Right lung (tissue), 5 donors: ENCODE measurements around the gene GPR137. TPM values are rescaled to one million over a fixed set of nuclear protein-coding genes. Genes with fewer than 3 reads are reported as not detected.

Experiments used
- DNase-seq, 2 donors: peaks; one replicate each; pipeline ENCODE4 v3.0.0-alpha.2; 2013
- polyA plus RNA-seq, 5 donors: library from polyadenylated mRNA; unstranded; fragments of 120-200 nt; gene quantifications; one replicate each; pipeline versions ENCODE4 v1.2.1 to v1.2.3, GENCODE V29; 2013; ENCODE audit warnings: inconsistent platforms in 1 of 5, low replicate concordance in 1 of 5; ENCODE audit not compliant: insufficient read length in 5 of 5, insufficient read depth in 1 of 5

Gene GPR137
- polyA plus RNA-seq, 5 donors = 19.2 to 43.8 (median 30.9) TPM

DNA sequence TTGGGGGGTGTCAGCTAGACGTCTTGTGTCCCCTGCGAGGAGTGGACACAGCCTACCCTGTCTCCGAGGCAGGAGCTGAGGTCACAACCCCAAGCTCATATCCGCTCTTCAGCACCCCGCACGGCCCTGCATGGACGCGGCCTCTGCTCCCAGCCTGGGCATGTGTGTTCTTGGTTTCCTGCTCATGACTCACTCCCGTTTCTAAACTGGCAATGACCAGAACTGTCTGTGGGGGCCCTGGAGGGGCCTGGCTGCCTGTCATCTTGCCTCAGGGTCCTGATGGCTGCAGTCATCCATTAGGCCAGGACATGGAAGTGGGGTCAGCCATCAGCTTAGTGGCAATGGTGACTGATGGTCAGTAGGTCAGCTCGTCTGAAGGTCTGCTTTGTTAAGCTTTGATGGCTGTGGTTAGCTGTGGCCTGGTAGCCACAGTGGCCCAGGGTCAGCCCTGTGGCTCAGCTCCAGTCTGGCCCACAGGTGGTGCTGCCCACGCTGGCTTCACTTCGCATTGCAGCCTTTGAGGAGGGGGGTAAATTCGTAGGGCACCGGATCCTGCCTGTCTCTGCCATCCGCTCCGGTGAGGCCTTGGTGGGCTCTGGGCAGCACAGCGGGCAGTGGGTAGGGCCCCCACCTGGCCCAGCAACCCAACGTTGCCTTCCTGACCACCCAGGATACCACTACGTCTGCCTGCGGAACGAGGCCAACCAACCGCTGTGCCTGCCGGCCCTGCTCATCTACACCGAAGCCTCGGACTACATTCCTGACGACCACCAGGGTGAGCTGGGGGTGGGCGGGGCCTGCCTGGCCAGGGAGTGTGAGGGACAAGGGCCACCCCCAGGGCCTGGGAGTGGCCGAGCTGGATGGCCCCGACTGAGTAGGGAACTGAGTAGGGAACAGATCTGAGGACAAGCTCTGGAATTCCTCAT lies 22.4 kb upstream of the GPR137 start:
- DNase-seq = no peak

GRCh38 chr11:64263947-64264317 lies 21.7 kb upstream of the GPR137 start:
- no peak for DNase-seq

DNA sequence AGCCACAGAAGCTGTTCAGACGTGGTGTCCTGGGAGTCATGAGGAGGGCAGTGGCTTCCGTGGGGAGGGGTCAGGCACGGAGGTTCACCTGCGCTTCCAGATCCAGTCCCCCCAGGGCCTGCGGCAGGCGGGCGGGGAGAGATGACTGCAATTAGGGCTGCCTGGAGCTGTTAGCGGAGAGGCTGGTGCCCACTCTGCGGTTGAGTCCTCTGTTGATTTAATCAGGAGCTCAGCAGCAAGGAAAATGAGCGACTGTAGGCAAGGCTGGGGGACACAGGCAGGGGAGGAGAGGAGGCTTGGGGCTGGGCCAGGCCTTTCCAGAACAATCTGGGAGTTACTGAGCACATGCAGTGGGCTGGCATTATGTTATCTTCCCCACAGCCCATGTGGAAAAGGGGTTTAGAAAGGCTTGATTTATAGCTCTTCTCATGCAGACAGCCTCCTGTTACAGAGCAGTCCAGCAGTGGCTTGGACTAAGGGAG lies 21.2 kb upstream of the GPR137 start:
- DNase-seq = no peak

- no peak for DNase-seq
Observed at GRCh38 chr11:64265176-64266160, 20.2 kb upstream of the GPR137 start.

- no peak for DNase-seq
Observed at GRCh38 chr11:64266339-64266738, 19.3 kb upstream of the GPR137 start.

- DNase-seq = no peak
Observed at GRCh38 chr11:64267207-64267945, 18.3 kb upstream of the GPR137 start.

GRCh38 chr11:64268025-64268892 lies 17.4 kb upstream of the GPR137 start:
- peak; percentile 45 to 55 for DNase-seq

- DNase-seq = no peak
Observed at GRCh38 chr11:64268893-64269539, 16.6 kb upstream of the GPR137 start.

DNA sequence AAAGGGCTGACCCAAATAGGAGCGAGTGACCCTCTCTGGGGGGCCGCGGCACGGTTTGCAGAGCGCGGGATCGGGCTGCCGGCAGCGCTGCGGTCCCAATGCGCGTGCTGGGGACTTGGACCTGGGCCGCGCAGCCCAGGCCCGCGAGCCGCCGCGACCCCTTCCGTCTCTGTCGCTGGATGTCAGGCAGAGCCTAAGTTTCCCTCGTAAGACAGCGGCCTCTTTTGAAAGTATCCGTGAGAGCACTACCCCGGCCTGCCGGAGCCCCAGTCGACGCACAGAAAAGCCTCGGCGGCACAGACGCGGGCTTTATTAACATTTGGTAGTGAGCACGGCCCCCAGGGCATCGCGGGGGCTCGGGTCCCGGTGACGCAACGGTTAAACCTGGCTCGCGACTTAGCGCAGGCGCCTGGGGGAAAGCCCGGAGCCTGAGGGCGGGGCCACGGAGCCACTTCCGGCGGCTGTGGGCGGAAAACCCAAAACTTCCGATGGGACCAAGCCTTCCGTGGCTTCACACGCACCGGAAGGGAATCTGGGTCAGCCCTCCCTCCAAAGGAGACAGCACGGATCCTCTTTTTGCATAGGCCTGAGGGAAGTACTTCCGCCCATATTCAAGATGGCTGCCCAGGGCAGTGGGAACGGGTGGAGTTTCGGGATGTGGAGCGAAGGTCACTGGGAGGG lies 16.0 kb upstream of the GPR137 start:
- DNase-seq = peak; percentile 99

DNA sequence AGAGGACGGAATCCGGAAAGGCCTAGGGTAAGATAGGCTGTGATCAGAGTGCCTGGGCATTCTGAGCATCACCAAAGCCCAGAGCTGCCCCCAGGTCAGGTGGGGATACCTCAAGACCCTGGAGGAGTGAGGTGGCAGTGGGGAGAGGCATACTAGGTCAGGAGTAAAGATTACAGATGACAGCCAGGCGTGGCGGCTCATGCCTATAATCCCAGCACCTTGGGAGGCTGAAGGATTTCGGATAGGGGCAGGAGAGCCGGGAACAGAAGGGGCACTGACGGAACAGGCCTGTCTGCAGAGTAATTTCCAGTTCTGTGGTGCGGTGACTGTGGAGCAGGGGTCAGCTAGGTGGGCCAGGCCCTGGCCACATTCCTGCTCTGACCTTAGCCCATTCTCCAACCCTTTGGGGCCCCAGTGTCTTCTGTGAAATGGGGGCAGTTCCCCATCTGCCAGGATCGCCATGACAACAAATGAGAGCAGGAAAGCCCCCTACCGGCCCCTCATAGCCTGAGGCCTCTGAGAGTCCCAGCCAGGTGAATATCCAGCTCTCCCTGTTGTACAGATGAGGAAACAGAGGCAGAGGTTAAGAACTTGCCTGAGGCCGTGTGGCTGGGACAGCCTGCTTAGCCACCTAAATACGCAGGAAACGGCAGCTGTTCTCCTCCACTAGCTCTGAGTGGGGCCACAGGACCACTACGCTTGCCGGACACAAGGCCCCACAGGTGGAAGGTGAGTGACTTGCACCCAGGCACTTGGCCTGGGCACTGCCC lies 10.4 kb upstream of the GPR137 start:
- DNase-seq = no peak

- no peak for DNase-seq
Observed at GRCh38 chr11:64275841-64276240, 9.8 kb upstream of the GPR137 start.

- no peak for DNase-seq
Observed at GRCh38 chr11:64276653-64277431, 8.8 kb upstream of the GPR137 start.

GRCh38 chr11:64278576-64279190 lies 7.0 kb upstream of the GPR137 start:
- no peak for DNase-seq

DNA sequence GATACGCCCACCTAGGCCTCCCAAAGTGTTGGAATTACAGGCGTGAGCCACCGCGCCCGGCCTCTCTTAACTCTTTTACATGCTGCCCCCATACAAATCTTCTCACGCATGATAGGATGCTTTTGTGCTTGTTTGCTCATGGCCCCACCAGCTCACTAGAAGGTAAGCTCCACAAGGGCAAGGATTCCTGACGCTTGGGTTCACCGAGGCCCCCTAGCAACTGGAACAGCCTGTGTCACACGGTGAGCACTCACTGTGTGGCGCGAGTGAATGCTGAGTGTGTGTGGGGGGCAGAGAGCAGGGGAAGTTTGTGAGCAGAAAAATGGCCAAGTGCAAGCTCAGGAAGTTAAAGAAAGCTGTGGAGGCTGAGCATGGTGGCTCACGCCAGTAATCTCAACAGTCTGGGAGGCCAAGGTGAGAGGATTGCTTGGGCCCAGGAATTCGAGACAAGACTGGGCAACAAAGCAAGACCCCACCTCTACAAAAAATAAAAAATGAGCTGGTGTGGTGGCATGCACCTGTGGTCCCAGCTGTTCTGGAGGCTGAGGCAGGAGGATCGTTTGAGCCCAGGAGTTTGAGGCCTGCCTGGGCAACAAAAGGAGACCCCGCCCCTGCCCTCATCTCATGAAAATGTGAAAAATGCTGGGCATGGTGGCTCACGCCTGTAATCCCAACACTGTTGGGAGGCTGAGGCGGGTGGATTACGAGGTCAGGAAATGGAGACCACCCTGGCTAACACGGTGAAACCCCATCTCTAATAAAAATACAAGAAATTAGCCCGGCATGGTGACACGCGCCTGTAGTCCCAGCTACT lies 3.5 kb upstream of the GPR137 start:
- no peak for DNase-seq

DNA sequence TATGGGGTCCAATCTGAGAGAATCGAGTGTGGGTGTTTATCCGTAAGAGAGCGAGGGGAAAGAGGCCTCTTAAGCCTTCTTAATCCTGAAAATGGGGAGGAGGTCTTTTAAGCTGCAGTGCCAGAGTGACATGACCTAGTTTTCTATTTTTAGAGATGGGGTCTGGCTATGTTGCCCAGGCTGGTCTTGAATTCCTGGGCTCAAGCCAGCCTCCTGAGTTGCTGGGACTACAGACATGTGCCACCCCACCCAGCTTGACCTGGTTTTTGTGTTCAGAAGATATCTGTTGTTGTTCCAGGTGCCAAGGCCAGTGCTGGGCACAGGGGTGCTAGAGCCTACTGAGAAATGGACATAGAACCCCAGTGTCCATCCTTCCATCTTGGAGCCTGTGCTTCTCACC lies 2.6 kb upstream of the GPR137 start:
- no peak for DNase-seq
